OCI-LY7 (cell line): ENCODE measurements around the gene TSPAN10. TPM values are rescaled to one million over a fixed set of nuclear protein-coding genes. Genes with fewer than 3 reads are reported as not detected.

ENCODE experiments used
- BruUV-seq: library from RNA; stranded (reverse); fragments of 400-500 nt; replicated peaks from 2 replicates; lab custom pipeline; 2021; lab: Mats Ljungman, UMichigan
- CTCF ChIA-PET: fragments of 300-600 bp; sonication (Branson Sonifier 250); formaldehyde crosslinking; loops from one replicate; lab custom pipeline; 2022; ENCODE audit warnings: antibody characterized with exemption; ENCODE audit not compliant: unreplicated experiment; lab: Charles Lee
- POLR2A ChIA-PET: fragments of 300-600 bp; sonication (Branson Sonifier 250); formaldehyde crosslinking; loops from one replicate; lab custom pipeline; 2022; ENCODE audit warnings: antibody characterized with exemption; lab: Charles Lee
- DNase-seq: peaks from one replicate; pipeline ENCODE4 v3.0.0-alpha.2; 2015; ENCODE audit warnings: low spot score
- H2AFZ ChIP-seq: fragments of 200-600 bp; sonication (generic), shearing (Covaris generic); 2 replicates; pipeline ENCODE4 v1.6.1; 2014; ENCODE audit warnings: mild to moderate bottlenecking, antibody characterized with exemption, low read length, moderate library complexity
- H3K27ac ChIP-seq: fragments of 200-600 bp; sonication (generic); 2 replicates; pipeline ENCODE4 v1.5.1; 2014; ENCODE audit warnings: mixed run types, low read depth, mild to moderate bottlenecking, moderate library complexity, low read length, inconsistent platforms; ENCODE audit not compliant: poor library complexity, severe bottlenecking
- H3K36me3 ChIP-seq: fragments of 200-600 bp; sonication (generic); 2 replicates; pipeline ENCODE4 v1.6.1; 2014; ENCODE audit warnings: mild to moderate bottlenecking, antibody characterized with exemption, low read length, moderate library complexity, mixed read lengths; ENCODE audit not compliant: insufficient read depth
- H3K4me1 ChIP-seq: fragments of 200-600 bp; sonication (generic); 2 replicates; pipeline ENCODE4 v1.5.1; 2014; ENCODE audit warnings: mild to moderate bottlenecking, low read length; ENCODE audit not compliant: insufficient read depth, poor library complexity, severe bottlenecking
- H3K4me2 ChIP-seq: fragments of 200-600 bp; sonication (generic); 2 replicates; pipeline ENCODE4 v1.6.1; 2014; ENCODE audit warnings: mild to moderate bottlenecking, low read length
- H3K4me3 ChIP-seq: fragments of 200-600 bp; sonication (generic); 2 replicates; pipeline ENCODE4 v1.5.1; 2014; ENCODE audit warnings: mild to moderate bottlenecking, low read depth, low read length; ENCODE audit not compliant: poor library complexity, severe bottlenecking
- H3K79me2 ChIP-seq: fragments of 200-600 bp; sonication (generic); 2 replicates; pipeline ENCODE4 v1.6.1; 2016; ENCODE audit warnings: low read depth, mild to moderate bottlenecking, low read length, moderate library complexity, mixed read lengths; ENCODE audit not compliant: insufficient read depth
- H3K9me2 ChIP-seq: fragments of 200-600 bp; sonication (generic); 2 replicates; pipeline ENCODE4 v1.6.1; 2016; ENCODE audit warnings: mild to moderate bottlenecking, low read length, mixed read lengths; ENCODE audit not compliant: insufficient read depth
- H3K9me3 ChIP-seq: fragments of 200-600 bp; sonication (generic); 2 replicates; pipeline ENCODE4 v1.6.1; 2014; ENCODE audit warnings: mild to moderate bottlenecking, mixed run types, low read length, mixed read lengths
- H4K20me1 ChIP-seq: fragments of 200-600 bp; sonication (generic); 2 replicates; pipeline ENCODE4 v1.6.1; 2014; ENCODE audit warnings: mild to moderate bottlenecking, antibody characterized with exemption, low read length, moderate library complexity, mixed read lengths; ENCODE audit not compliant: insufficient read depth
- CTCF ChIP-seq: fragments of 200-600 bp; sonication (generic); conservative IDR thresholded peaks from 2 replicates; pipeline ENCODE4 v1.5.1; 2014; ENCODE audit warnings: mild to moderate bottlenecking, antibody characterized with exemption, low read length, moderate library complexity, mixed read lengths
- EZH2phosphoT487 ChIP-seq: fragments of 200-600 bp; sonication (generic); IDR thresholded peaks from 2 replicates; pipeline ENCODE4 v1.6.1; 2018; ENCODE audit warnings: low read depth, borderline replicate concordance, mild to moderate bottlenecking, mixed run types, antibody characterized with exemption, low read length, moderate library complexity, mixed read lengths
- intact Hi-C: fragments of 100-400 bp; cut with micrococcal nuclease; formaldehyde crosslinking; loops from one replicate; pipeline ENCODE4 v1.10.0; 2022; ENCODE audit not compliant: unreplicated experiment
- microRNA-seq: library from miRNA; unstranded; fragments of <30 nt; microRNA quantifications from one replicate; pipeline ENCODE4 v1.2.0, GENCODE V29; 2022; ENCODE audit warnings: borderline replicate concordance
- small RNA-seq: library from RNA; depleted of rRNA; stranded (forward); fragments of <200 nt; gene quantifications from one replicate; pipeline ENCODE3, GENCODE V24; 2014
- total RNA-seq, 2 experiments: library from RNA; depleted of rRNA in 1 of 2; stranded (reverse); fragments of >200 nt in 1 of 2; shearing (Covaris generic) in 1 of 2; gene quantifications; 2 replicates each; pipeline ENCODE4 v1.2.3, GENCODE V29; 2014 to 2022

The TSPAN10 gene
- total RNA-seq, 2 experiments from 2014 or later: 0.95 to 2.4 TPM

GRCh38 chr17:81696218-81696941 is 59.4 kb downstream of the TSPAN10 start:
- ChIA-PET CTCF (no interaction called here), POLR2A (no interaction called here)
- Histone ChIP-seq H3K9me2 (no peaks in the 10 kb centered on the region), H2AFZ (no peak overlapping the region), H3K4me2 (no peak overlapping the region), H3K4me1 (peaks cover 9% of the 10 kb centered on the region), H3K36me3 (peaks cover 98% of the 10 kb centered on the region), H4K20me1 (peaks cover 3% of the 10 kb centered on the region; the same call in 1 of the 2 replicates), H3K27ac (no peak overlapping the region), H3K9me3 (no peaks in the 10 kb centered on the region), H3K4me3 (no peak overlapping the region), H3K79me2 (peaks cover 27% of the 10 kb centered on the region)
- intact Hi-C loops: no loop called here
- no TSS peak for BruUV-seq
- TF ChIP-seq CTCF (no peak), EZH2phosphoT487 (no peak)
- no peak for DNase-seq

GRCh38 chr17:81697261-81698044 is 60.5 kb downstream of the TSPAN10 start:
- H3K36me3 ChIP-seq: peaks cover 98% of the 10 kb centered on the region
- intact Hi-C loops: no loop called here
- DNase-seq: no peak
- no peak overlapping the region for H2AFZ ChIP-seq
- POLR2A ChIA-PET: no interaction called here
- H3K9me3 ChIP-seq: no peaks in the 10 kb centered on the region
- TF ChIP-seq EZH2phosphoT487 (no peak), CTCF (no peak)
- BruUV-seq: no TSS peak
- H3K79me2 ChIP-seq: peaks cover 37% of the 10 kb centered on the region
- no peak overlapping the region for H3K27ac ChIP-seq
- peaks cover 16% of the 10 kb centered on the region for H3K4me1 ChIP-seq
- CTCF ChIA-PET: no interaction called here
- H3K4me2 ChIP-seq: no peak overlapping the region
- H3K4me3 ChIP-seq: no peak overlapping the region
- peaks cover 9% of the 10 kb centered on the region; the same call in 1 of the 2 replicates for H4K20me1 ChIP-seq
- no peaks in the 10 kb centered on the region for H3K9me2 ChIP-seq

Small RNA genes within 50 kb of the gene (microRNA-seq; reads per million reads assigned to microRNA genes)
- 4.5 reads per million for gene MIR6786

Small RNA genes within 50 kb of the gene (small RNA-seq; reads per million reads assigned to genes)
- gene MIR6786: not detected

Other genes starting within 250 kb of the TSPAN10 start
- gene BAHCC1, start 241.7 kb upstream of the TSPAN10 start, total RNA-seq (2014; rRNA removed; shearing (Covaris generic)): 1.4 and 5.2 TPM in 2 replicates
- 5.5 and 5.7 TPM in 2 replicates for gene BAHCC1, start 241.7 kb upstream of the TSPAN10 start, total RNA-seq (2022)
- 2,245 and 2,707 TPM in 2 replicates for gene ACTG1, start 124.4 kb upstream of the TSPAN10 start, total RNA-seq (2014; rRNA removed; shearing (Covaris generic))
- gene ACTG1, start 124.4 kb upstream of the TSPAN10 start, total RNA-seq (2022): 2,459 and 2,894 TPM in 2 replicates
- 1.3 and 1.6 TPM in 2 replicates for gene FSCN2, start 108.8 kb upstream of the TSPAN10 start, total RNA-seq (2014; rRNA removed; shearing (Covaris generic))
- gene FSCN2, start 108.8 kb upstream of the TSPAN10 start, total RNA-seq (2022): 4.3 and 6.7 TPM in 2 replicates
- 51.1 and 65.2 TPM in 2 replicates for gene FAAP100, start 84.8 kb upstream of the TSPAN10 start, total RNA-seq (2014; rRNA removed; shearing (Covaris generic))
- 64.4 and 74.2 TPM in 2 replicates for gene FAAP100, start 84.8 kb upstream of the TSPAN10 start, total RNA-seq (2022)
- gene NPLOC4, start 84 bp upstream of the TSPAN10 start, total RNA-seq (2014; rRNA removed; shearing (Covaris generic)): 59.4 and 69.6 TPM in 2 replicates
- gene NPLOC4, start 84 bp upstream of the TSPAN10 start, total RNA-seq (2022): 118 and 119 TPM in 2 replicates
- not detected in 2 replicates for gene PDE6G, start 19.3 kb downstream of the TSPAN10 start, total RNA-seq (2014; rRNA removed; shearing (Covaris generic))
- 0.44 TPM in 1 of 2 replicates, not detected in the other for gene PDE6G, start 19.3 kb downstream of the TSPAN10 start, total RNA-seq (2022)
- 148 and 151 TPM in 2 replicates for gene OXLD1, start 29.4 kb downstream of the TSPAN10 start, total RNA-seq (2014; rRNA removed; shearing (Covaris generic))
- 116 and 121 TPM in 2 replicates for gene OXLD1, start 29.4 kb downstream of the TSPAN10 start, total RNA-seq (2022)
- 39.4 and 39.9 TPM in 2 replicates for gene CCDC137, start 29.5 kb downstream of the TSPAN10 start, total RNA-seq (2014; rRNA removed; shearing (Covaris generic))
- 61.1 and 61.4 TPM in 2 replicates for gene CCDC137, start 29.5 kb downstream of the TSPAN10 start, total RNA-seq (2022)
- 86.1 and 86.4 TPM in 2 replicates for gene ARL16, start 46.6 kb downstream of the TSPAN10 start, total RNA-seq (2014; rRNA removed; shearing (Covaris generic))
- 49.8 and 52.2 TPM in 2 replicates for gene ARL16, start 46.6 kb downstream of the TSPAN10 start, total RNA-seq (2022)
- 120 and 162 TPM in 2 replicates for gene HGS, start 46.8 kb downstream of the TSPAN10 start, total RNA-seq (2014; rRNA removed; shearing (Covaris generic))
- gene HGS, start 46.8 kb downstream of the TSPAN10 start, total RNA-seq (2022): 175 and 219 TPM in 2 replicates
- 49.8 and 67.2 TPM in 2 replicates for gene MRPL12, start 66.2 kb downstream of the TSPAN10 start, total RNA-seq (2014; rRNA removed; shearing (Covaris generic))
- gene MRPL12, start 66.2 kb downstream of the TSPAN10 start, total RNA-seq (2022): 143 and 189 TPM in 2 replicates
- 46.3 and 46.9 TPM in 2 replicates for gene SLC25A10, start 75.1 kb downstream of the TSPAN10 start, total RNA-seq (2014; rRNA removed; shearing (Covaris generic))
- 41.3 and 45.6 TPM in 2 replicates for gene SLC25A10, start 75.1 kb downstream of the TSPAN10 start, total RNA-seq (2022)
- not detected in 2 replicates for gene GCGR, start 167.0 kb downstream of the TSPAN10 start, total RNA-seq (2014; rRNA removed; shearing (Covaris generic))
- not detected in 2 replicates for gene GCGR, start 167.0 kb downstream of the TSPAN10 start, total RNA-seq (2022)
- gene MCRIP1, start 196.1 kb downstream of the TSPAN10 start, total RNA-seq (2014; rRNA removed; shearing (Covaris generic)): 249 and 288 TPM in 2 replicates
- gene MCRIP1, start 196.1 kb downstream of the TSPAN10 start, total RNA-seq (2022): 170 and 180 TPM in 2 replicates
- gene PPP1R27, start 197.9 kb downstream of the TSPAN10 start, total RNA-seq (2014; rRNA removed; shearing (Covaris generic)): not detected in 2 replicates
- not detected in 2 replicates for gene PPP1R27, start 197.9 kb downstream of the TSPAN10 start, total RNA-seq (2022)
- gene P4HB, start 223.3 kb downstream of the TSPAN10 start, total RNA-seq (2014; rRNA removed; shearing (Covaris generic)): 388 and 393 TPM in 2 replicates
- gene P4HB, start 223.3 kb downstream of the TSPAN10 start, total RNA-seq (2022): 502 and 577 TPM in 2 replicates
- 233 and 265 TPM in 2 replicates for gene ARHGDIA, start 234.1 kb downstream of the TSPAN10 start, total RNA-seq (2014; rRNA removed; shearing (Covaris generic))
- 663 and 715 TPM in 2 replicates for gene ARHGDIA, start 234.1 kb downstream of the TSPAN10 start, total RNA-seq (2022)